GM12874 (cell line): Measurements from ENCODE around the gene IGF2.

Experiments
- TF ChIP-seq, protein P1 (sequence below): IDR thresholded peaks from 2 replicates; pipeline ENCODE4 v1.5.1; 2011; ENCODE audit warnings: low read depth, mild to moderate bottlenecking, control low read depth, low read length, moderate library complexity; ENCODE audit not compliant: insufficient read depth

Gene IGF2

DNA sequence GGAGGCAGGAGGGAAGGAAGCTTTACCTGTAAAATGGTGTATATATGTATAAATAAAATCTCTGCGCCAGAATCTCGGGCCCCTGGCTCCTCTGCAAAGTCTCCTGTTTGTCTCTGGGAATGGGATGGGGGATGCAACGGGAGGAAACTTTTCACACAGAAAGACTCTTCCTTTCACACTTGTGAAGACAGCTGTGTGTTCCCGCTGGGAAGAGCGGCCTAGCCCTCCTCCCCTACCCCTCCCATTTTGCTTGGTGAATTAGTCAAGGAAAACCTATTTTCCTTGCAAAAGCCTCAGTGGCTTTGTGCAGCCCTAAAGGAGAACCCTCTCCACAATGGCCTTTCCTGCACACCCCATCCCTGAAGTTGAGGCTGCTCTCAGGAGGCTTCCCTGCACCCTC lies 9.4 kb upstream of the IGF2 start:
- TF ChIP-seq, protein P1, sequence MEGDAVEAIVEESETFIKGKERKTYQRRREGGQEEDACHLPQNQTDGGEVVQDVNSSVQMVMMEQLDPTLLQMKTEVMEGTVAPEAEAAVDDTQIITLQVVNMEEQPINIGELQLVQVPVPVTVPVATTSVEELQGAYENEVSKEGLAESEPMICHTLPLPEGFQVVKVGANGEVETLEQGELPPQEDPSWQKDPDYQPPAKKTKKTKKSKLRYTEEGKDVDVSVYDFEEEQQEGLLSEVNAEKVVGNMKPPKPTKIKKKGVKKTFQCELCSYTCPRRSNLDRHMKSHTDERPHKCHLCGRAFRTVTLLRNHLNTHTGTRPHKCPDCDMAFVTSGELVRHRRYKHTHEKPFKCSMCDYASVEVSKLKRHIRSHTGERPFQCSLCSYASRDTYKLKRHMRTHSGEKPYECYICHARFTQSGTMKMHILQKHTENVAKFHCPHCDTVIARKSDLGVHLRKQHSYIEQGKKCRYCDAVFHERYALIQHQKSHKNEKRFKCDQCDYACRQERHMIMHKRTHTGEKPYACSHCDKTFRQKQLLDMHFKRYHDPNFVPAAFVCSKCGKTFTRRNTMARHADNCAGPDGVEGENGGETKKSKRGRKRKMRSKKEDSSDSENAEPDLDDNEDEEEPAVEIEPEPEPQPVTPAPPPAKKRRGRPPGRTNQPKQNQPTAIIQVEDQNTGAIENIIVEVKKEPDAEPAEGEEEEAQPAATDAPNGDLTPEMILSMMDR = no peak

DNA sequence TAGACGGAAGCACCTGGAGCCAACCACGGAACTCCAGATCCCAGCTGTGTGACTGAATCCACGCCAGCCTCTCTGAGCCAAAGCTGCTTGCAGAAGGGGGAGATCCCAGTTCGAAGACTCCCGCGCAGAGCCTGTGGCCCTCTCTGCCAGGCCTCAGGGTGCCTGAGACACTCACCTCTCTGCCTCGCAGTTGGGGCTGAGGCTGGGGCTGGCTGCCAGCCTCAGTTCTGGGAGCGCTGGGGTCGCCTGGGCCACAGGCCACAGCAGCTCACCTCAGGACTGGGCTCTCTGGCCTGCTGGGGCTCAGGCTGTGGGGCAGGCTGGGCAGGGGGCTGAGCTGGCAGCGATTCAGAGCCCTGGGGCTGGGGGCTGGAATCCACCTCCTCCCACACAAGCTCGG lies 8.2 kb upstream of the IGF2 start:
- TF ChIP-seq, protein P1 = no peak

DNA sequence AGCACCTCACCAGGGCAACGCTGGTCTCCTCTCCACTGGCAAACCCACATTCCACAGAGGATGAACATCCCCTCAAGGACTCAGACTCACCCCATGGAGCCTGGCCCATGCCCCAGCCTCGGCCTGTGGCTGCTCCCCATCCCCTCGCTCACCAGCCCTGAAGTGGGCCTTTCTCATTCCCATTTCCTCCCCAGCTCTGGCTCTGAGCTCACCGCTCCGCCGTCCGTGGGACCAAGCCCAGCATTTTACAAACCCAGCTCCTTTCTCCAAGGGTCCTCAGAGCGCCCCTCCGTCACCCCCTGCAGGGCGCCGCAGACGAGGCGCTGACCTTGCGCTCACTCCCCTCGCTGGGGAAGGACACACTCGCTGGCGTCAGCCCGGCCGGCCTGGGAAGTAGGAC lies 6.9 kb upstream of the IGF2 start:
- TF ChIP-seq, protein P1 = no peak

DNA sequence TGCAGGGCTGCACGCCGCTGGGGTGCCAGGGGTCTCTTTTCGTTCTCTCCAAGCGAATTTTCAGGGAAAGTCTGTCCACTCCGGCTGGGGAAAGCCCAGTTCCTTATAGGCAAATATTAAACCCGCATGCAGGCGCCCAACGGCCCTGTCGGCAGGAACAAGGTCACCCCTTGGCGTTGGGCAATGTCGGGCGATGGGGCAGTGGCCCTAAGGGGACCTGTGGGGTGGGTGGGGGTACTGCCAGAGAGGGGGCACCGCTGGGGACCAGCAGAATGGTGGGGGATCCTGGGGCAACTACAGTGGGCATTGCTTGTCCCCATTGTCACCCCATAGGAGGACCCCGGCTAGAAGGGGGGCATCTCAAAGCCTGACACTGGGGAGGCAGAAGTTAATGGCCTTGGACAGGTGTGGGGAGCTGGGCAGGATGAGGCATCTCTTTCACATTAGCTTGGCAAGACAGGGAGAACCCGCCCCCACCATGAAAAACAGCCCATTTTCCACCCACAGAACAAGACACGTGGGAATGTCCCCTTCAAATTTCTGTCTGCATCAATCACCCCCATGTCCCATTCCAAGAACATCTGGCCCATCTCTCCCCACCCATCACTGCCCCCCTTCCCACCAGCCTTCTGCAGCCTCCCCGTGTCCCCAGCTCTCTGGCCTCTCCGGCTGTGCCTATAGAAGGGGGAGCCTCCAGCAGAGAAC lies 5.5 kb upstream of the IGF2 start:
- TF ChIP-seq, protein P1 = no peak

DNA sequence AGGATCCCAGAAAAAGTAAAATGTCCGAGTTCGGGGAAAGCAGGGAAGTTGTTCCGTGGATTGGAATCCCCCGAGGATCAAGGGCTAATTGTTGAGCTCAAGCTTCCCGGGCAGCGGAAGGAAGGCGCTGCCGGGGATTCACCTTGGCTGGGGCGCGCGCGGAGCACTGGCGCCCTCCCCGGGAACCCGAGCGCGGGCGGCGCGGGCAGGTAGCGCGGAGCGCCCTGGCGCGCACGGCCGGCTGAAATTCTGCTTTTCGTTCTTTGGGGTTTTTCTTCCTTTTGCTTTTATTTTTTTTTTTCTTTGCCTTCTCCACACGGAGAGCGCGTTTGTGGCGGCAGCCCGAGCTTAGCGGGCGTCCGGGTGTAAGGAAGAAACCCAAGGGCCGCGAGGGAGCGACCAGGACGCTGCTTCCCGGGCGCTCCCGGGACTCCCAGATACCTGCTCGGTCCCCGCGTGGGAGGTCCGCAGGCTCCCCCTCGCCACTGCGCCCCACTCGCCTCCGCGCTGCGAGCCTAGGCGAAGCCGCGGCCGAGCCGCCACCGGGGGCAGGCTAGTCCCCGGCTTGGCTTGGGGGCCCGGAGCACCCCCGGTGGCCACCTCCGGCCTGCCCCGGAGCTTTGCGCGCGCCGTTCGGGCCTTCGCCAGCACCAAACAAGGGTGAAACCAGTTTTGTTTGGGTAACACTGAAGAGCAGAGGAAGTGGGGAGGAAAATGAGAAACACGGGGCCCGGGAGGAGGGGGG lies 4.8 kb upstream of the IGF2 start:
- TF ChIP-seq, protein P1 = no peak

DNA sequence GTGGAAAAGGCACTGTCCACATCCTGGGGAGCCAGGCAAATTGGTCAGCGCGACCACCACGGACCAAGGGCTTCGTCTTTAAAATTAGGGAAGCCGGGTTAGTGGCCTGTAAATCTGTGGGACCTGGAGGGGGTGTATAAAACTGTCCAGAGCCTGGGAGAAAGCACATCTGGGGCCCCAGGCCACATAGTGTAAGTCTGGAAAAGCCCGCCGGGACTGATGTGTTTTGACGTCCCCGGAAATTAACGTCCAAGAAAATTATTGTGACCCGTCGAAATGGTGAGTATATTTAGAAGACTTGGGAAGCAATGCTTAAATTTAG lies 4.2 kb upstream of the IGF2 start:
- TF ChIP-seq, protein P1 = no peak

DNA sequence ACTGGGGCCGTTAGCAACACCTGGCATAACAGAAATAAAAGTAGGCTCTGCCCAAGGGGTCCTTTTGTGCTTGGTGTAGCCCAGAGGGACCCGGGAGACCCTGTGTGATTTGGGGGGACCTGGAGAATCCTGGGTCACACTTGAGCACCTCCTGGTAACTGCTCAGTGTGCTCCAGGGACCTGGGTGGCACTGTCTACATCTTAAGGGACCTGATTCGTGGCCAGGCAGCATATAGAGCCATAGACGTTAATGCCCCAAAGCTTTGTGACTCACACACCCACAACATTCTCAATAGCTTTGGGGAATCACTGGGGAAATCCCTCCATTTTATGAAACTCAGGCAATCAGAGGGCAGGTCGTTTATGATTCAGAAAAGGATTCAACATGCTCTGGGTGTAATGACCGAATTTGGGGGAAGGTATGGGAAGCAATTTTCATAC lies 3.6 kb upstream of the IGF2 start:
- TF ChIP-seq, protein P1 = no peak
